Loucy (cell line): ENCODE data around the gene SUSD3.

Experiments used
- CTCF ChIP-seq: fragments of 200-600 bp; sonication (generic); conservative IDR thresholded peaks from 2 replicates; pipeline ENCODE4 v1.5.1; 2014; ENCODE audit warnings: mild to moderate bottlenecking, antibody characterized with exemption, low read length
- EZH2phosphoT487 ChIP-seq: fragments of 200-600 bp; IDR thresholded peaks from 2 replicates; pipeline ENCODE4 v1.6.1; 2018; ENCODE audit warnings: antibody characterized with exemption, mild to moderate bottlenecking, moderate library complexity, borderline replicate concordance

GRCh38 chr9:93035106-93035660, 23.3 kb upstream of the SUSD3 start:
- TF ChIP-seq CTCF (no peak), EZH2phosphoT487 (no peak)
